GM23338 (cell line): Measurements from ENCODE around the gene CRTC1. TPM values are rescaled to one million over a fixed set of nuclear protein-coding genes. Genes with fewer than 3 reads are reported as not detected.

ENCODE experiments used
- ATAC-seq: fragments of 200-7000 bp; cut with Tn5 transposase; 3 replicates; pipeline ENCODE4 v1.9.1; 2020
- DNase-seq: peaks from one replicate; pipeline ENCODE4 v3.0.0-alpha.2; 2015; ENCODE audit warnings: low spot score
- H2AFZ ChIP-seq: fragments of 200-600 bp; sonication (generic); 2 replicates; pipeline ENCODE4 v1.8.0; 2016; ENCODE audit warnings: antibody characterized with exemption, mild to moderate bottlenecking, moderate library complexity
- H3F3A ChIP-seq: fragments of 200-600 bp; sonication (generic); replicated peaks from 2 replicates; pipeline ENCODE4 v1.8.0; 2017; ENCODE audit warnings: antibody characterized with exemption, mixed run types, low read depth
- H3K27ac ChIP-seq: fragments of 200-600 bp; sonication (generic); 2 replicates; pipeline ENCODE4 v1.6.1; 2016; ENCODE audit warnings: low read depth
- H3K27me3 ChIP-seq: fragments of 200-600 bp; sonication (generic); 2 replicates; pipeline ENCODE4 v1.8.0; 2016; ENCODE audit warnings: mild to moderate bottlenecking, mixed run types, moderate library complexity; ENCODE audit not compliant: insufficient read depth
- H3K36me3 ChIP-seq: fragments of 200-600 bp; sonication (generic); 2 replicates; pipeline ENCODE4 v1.8.0; 2016; ENCODE audit warnings: mild to moderate bottlenecking; ENCODE audit not compliant: insufficient read depth
- H3K4me1 ChIP-seq: fragments of 200-600 bp; sonication (generic); 2 replicates; pipeline ENCODE4 v1.8.0; 2016; ENCODE audit warnings: mild to moderate bottlenecking, moderate library complexity; ENCODE audit not compliant: insufficient read depth
- H3K4me2 ChIP-seq: fragments of 200-600 bp; sonication (generic); 2 replicates; pipeline ENCODE4 v1.7.1; 2017; ENCODE audit warnings: mixed run types
- H3K4me3 ChIP-seq: fragments of 200-600 bp; sonication (generic); 2 replicates; pipeline ENCODE4 v1.6.1; 2016; ENCODE audit warnings: mixed run types
- H3K79me2 ChIP-seq: fragments of 200-600 bp; sonication (generic); replicated peaks from 2 replicates; pipeline ENCODE4 v1.8.0; 2017; ENCODE audit warnings: mild to moderate bottlenecking; ENCODE audit not compliant: insufficient read depth
- H3K9me2 ChIP-seq: fragments of 200-600 bp; sonication (generic); 2 replicates; pipeline ENCODE4 v1.8.0; 2017; ENCODE audit not compliant: insufficient read depth
- H4K20me1 ChIP-seq: fragments of 200-600 bp; sonication (generic); replicated peaks from 2 replicates; pipeline ENCODE4 v1.8.0; 2017; ENCODE audit warnings: mild to moderate bottlenecking; ENCODE audit not compliant: insufficient read depth
- H3K27ac Mint-ChIP-seq: 2 replicates; pipeline ENCODE4 v1.8.0; 2020; ENCODE audit warnings: inconsistent platforms, mild to moderate bottlenecking, moderate library complexity, mixed read lengths
- H3K27me3 Mint-ChIP-seq: 3 replicates; pipeline ENCODE4 v1.8.0; 2022; ENCODE audit warnings: low read depth, mild to moderate bottlenecking, moderate library complexity, mixed read lengths, inconsistent platforms; ENCODE audit not compliant: insufficient read depth, poor library complexity
- H3K36me3 Mint-ChIP-seq: 3 replicates; pipeline ENCODE4 v1.8.0; 2021; ENCODE audit warnings: low read depth, mild to moderate bottlenecking, inconsistent platforms, moderate library complexity, mixed read lengths
- H3K4me1 Mint-ChIP-seq: 3 replicates; pipeline ENCODE4 v1.8.0; 2020; ENCODE audit warnings: mild to moderate bottlenecking, inconsistent platforms, mixed read lengths
- H3K4me3 Mint-ChIP-seq: 3 replicates; pipeline ENCODE4 v1.8.0; 2021; ENCODE audit warnings: moderate library complexity, mild to moderate bottlenecking, inconsistent platforms, mixed read lengths
- H3K9me3 Mint-ChIP-seq: 3 replicates; pipeline ENCODE4 v1.8.0; 2020; ENCODE audit warnings: moderate library complexity, mild to moderate bottlenecking, inconsistent platforms, mixed read lengths
- CREB1 ChIP-seq: fragments of 250-450 bp; sonication (Bioruptor Pico); IDR thresholded peaks from 2 replicates; pipeline ENCODE4 v1.5.0; 2020; ENCODE audit warnings: low read depth, mild to moderate bottlenecking, moderate library complexity
- CTCF ChIP-seq, 2 experiments: fragments of 200-600 bp in 1 of 2; sonication (generic) in 1 of 2; conservative IDR thresholded peaks; 2 replicates each; pipeline versions ENCODE4 v1.5.1 to v1.6.1; 2016 to 2017; ENCODE audit warnings: antibody characterized with exemption in 2 of 2, low read depth in 2 of 2, mild to moderate bottlenecking in 2 of 2, moderate library complexity in 1 of 2
- EZH2 ChIP-seq: fragments of 200-600 bp; sonication (generic); IDR thresholded peaks from one replicate; pipeline ENCODE4 v1.8.0; 2017; ENCODE audit warnings: antibody characterized with exemption, mild to moderate bottlenecking, low read depth; ENCODE audit not compliant: unreplicated experiment
- EZH2phosphoT487 ChIP-seq: fragments of 200-600 bp; sonication (generic); IDR thresholded peaks from one replicate; pipeline ENCODE4 v1.8.1; 2018; ENCODE audit warnings: antibody characterized with exemption; ENCODE audit not compliant: unreplicated experiment
- JUNB ChIP-seq: IDR thresholded peaks from one replicate; pipeline ENCODE4 v1.6.1; 2016; ENCODE audit warnings: antibody characterized with exemption; ENCODE audit not compliant: unreplicated experiment
- NANOG ChIP-seq: IDR thresholded peaks from 2 replicates; pipeline ENCODE4 v1.6.1; 2016; ENCODE audit warnings: antibody characterized with exemption, borderline replicate concordance
- POLR2AphosphoS5 ChIP-seq: IDR thresholded peaks from 2 replicates; pipeline ENCODE4 v1.6.1; 2016; ENCODE audit warnings: antibody characterized with exemption, low read depth
- STAT1 ChIP-seq: IDR thresholded peaks from one replicate; pipeline ENCODE4 v1.6.1; 2016; ENCODE audit warnings: antibody characterized with exemption; ENCODE audit not compliant: unreplicated experiment
- ZNF114 ChIP-seq: fragments of 250-450 bp; sonication (Bioruptor Pico); IDR thresholded peaks from 2 replicates; pipeline ENCODE4 v1.5.0; 2020; ENCODE audit warnings: mild to moderate bottlenecking, moderate library complexity
- ZNF331 ChIP-seq: fragments of 250-450 bp; sonication (Bioruptor Pico); IDR thresholded peaks from 2 replicates; pipeline ENCODE4 v1.5.0; 2020; ENCODE audit warnings: low read depth, mild to moderate bottlenecking, moderate library complexity
- polyA plus RNA-seq: library from polyadenylated mRNA; unstranded; fragments of >200 nt; fragmentation: Nextera tagmentation; extraction: Ambion mirVana; gene quantifications from 2 replicates; pipeline ENCODE4 v1.2.1, GENCODE V29; 2016
- total RNA-seq: library from RNA; depleted of rRNA; stranded (reverse); fragments of >200 nt; shearing (Covaris generic); gene quantifications from 2 replicates; pipeline ENCODE4 v1.2.3, GENCODE V29; 2014
- TF ChIP-seq, protein P1 (sequence below): IDR thresholded peaks from one replicate; pipeline ENCODE4 v1.6.1; 2018; ENCODE audit warnings: antibody characterized with exemption; ENCODE audit not compliant: unreplicated experiment
- TF ChIP-seq, protein P2 (sequence below): fragments of 250-450 bp; sonication (Bioruptor Pico); IDR thresholded peaks from 2 replicates; pipeline ENCODE4 v1.5.0; 2020; ENCODE audit warnings: mild to moderate bottlenecking, moderate library complexity
- TF ChIP-seq, protein P3 (sequence below): IDR thresholded peaks from 2 replicates; pipeline ENCODE4 v1.6.1; 2016; ENCODE audit warnings: antibody characterized with exemption

Gene CRTC1
- total and polyA plus RNA-seq, 2 experiments from 2014 or later, result 5.4 to 8.4 TPM

DNA sequence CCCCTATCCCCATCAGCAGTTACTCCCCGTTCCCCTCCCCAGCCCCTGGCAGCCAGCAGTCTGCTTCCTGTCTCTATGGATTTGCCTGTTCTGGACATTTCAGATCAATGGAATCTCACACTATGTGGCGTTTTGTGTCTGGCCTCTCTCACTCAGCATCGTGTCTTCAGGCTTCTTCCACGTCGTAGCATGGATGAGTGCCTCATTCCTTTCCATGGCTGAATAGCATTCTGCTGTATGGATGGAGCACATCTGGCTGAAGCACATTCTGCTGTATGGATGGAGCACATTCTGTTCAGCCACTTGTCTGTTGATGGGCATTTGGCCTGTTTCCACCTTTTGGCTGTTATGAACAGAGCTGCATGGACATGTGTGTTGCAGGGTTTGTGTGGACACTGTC, 29.5 kb downstream of the CRTC1 start:
- TF ChIP-seq ZNF114 (CRISPR knock-in tag), result no peak
- no peak for TF ChIP-seq CTCF (conservative IDR thresholded peaks at IDR 0.05; ENCODE audit: low read depth in 2 of 2)
- TF ChIP-seq POLR2AphosphoS5, result no peak
- TF ChIP-seq, protein P1, sequence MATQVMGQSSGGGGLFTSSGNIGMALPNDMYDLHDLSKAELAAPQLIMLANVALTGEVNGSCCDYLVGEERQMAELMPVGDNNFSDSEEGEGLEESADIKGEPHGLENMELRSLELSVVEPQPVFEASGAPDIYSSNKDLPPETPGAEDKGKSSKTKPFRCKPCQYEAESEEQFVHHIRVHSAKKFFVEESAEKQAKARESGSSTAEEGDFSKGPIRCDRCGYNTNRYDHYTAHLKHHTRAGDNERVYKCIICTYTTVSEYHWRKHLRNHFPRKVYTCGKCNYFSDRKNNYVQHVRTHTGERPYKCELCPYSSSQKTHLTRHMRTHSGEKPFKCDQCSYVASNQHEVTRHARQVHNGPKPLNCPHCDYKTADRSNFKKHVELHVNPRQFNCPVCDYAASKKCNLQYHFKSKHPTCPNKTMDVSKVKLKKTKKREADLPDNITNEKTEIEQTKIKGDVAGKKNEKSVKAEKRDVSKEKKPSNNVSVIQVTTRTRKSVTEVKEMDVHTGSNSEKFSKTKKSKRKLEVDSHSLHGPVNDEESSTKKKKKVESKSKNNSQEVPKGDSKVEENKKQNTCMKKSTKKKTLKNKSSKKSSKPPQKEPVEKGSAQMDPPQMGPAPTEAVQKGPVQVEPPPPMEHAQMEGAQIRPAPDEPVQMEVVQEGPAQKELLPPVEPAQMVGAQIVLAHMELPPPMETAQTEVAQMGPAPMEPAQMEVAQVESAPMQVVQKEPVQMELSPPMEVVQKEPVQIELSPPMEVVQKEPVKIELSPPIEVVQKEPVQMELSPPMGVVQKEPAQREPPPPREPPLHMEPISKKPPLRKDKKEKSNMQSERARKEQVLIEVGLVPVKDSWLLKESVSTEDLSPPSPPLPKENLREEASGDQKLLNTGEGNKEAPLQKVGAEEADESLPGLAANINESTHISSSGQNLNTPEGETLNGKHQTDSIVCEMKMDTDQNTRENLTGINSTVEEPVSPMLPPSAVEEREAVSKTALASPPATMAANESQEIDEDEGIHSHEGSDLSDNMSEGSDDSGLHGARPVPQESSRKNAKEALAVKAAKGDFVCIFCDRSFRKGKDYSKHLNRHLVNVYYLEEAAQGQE, result no peak
- TF ChIP-seq NANOG, result no peak
- no peak for TF ChIP-seq ZNF331 (CRISPR knock-in tag)
- TF ChIP-seq, protein P2, sequence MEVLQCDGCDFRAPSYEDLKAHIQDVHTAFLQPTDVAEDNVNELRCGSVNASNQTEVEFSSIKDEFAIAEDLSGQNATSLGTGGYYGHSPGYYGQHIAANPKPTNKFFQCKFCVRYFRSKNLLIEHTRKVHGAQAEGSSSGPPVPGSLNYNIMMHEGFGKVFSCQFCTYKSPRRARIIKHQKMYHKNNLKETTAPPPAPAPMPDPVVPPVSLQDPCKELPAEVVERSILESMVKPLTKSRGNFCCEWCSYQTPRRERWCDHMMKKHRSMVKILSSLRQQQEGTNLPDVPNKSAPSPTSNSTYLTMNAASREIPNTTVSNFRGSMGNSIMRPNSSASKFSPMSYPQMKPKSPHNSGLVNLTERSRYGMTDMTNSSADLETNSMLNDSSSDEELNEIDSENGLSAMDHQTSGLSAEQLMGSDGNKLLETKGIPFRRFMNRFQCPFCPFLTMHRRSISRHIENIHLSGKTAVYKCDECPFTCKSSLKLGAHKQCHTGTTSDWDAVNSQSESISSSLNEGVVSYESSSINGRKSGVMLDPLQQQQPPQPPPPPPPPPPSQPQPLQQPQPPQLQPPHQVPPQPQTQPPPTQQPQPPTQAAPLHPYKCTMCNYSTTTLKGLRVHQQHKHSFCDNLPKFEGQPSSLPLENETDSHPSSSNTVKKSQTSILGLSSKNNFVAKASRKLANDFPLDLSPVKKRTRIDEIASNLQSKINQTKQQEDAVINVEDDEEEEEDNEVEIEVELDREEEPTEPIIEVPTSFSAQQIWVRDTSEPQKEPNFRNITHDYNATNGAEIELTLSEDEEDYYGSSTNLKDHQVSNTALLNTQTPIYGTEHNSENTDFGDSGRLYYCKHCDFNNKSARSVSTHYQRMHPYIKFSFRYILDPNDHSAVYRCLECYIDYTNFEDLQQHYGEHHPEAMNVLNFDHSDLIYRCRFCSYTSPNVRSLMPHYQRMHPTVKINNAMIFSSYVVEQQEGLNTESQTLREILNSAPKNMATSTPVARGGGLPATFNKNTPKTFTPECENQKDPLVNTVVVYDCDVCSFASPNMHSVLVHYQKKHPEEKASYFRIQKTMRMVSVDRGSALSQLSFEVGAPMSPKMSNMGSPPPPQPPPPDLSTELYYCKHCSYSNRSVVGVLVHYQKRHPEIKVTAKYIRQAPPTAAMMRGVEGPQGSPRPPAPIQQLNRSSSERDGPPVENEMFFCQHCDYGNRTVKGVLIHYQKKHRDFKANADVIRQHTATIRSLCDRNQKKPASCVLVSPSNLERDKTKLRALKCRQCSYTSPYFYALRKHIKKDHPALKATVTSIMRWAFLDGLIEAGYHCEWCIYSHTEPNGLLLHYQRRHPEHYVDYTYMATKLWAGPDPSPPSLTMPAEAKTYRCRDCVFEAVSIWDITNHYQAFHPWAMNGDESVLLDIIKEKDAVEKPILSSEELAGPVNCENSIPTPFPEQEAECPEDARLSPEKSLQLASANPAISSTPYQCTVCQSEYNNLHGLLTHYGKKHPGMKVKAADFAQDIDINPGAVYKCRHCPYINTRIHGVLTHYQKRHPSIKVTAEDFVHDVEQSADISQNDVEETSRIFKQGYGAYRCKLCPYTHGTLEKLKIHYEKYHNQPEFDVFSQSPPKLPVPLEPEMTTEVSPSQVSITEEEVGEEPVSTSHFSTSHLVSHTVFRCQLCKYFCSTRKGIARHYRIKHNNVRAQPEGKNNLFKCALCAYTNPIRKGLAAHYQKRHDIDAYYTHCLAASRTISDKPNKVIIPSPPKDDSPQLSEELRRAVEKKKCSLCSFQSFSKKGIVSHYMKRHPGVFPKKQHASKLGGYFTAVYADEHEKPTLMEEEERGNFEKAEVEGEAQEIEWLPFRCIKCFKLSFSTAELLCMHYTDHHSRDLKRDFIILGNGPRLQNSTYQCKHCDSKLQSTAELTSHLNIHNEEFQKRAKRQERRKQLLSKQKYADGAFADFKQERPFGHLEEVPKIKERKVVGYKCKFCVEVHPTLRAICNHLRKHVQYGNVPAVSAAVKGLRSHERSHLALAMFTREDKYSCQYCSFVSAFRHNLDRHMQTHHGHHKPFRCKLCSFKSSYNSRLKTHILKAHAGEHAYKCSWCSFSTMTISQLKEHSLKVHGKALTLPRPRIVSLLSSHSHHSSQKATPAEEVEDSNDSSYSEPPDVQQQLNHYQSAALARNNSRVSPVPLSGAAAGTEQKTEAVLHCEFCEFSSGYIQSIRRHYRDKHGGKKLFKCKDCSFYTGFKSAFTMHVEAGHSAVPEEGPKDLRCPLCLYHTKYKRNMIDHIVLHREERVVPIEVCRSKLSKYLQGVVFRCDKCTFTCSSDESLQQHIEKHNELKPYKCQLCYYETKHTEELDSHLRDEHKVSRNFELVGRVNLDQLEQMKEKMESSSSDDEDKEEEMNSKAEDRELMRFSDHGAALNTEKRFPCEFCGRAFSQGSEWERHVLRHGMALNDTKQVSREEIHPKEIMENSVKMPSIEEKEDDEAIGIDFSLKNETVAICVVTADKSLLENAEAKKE (CRISPR knock-in tag), result no peak
- TF ChIP-seq EZH2, result no peak
- no peak for TF ChIP-seq JUNB
- TF ChIP-seq, protein P3, sequence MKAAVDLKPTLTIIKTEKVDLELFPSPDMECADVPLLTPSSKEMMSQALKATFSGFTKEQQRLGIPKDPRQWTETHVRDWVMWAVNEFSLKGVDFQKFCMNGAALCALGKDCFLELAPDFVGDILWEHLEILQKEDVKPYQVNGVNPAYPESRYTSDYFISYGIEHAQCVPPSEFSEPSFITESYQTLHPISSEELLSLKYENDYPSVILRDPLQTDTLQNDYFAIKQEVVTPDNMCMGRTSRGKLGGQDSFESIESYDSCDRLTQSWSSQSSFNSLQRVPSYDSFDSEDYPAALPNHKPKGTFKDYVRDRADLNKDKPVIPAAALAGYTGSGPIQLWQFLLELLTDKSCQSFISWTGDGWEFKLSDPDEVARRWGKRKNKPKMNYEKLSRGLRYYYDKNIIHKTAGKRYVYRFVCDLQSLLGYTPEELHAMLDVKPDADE, result no peak
- TF ChIP-seq CREB1, result no peak
- TF ChIP-seq EZH2phosphoT487, result no peak
- TF ChIP-seq STAT1, result no peak
- Histone ChIP-seq H3K79me2 (peaks cover 6% of the 10 kb centered on the region), H2AFZ (no peak overlapping the region), H3K27me3 (no peaks in the 10 kb centered on the region), H3K27ac (no peak overlapping the region), H3K4me1 (no peaks in the 10 kb centered on the region), H4K20me1 (peaks cover 5% of the 10 kb centered on the region; the same call in 1 of the 2 replicates), H3K4me2 (no peak overlapping the region), H3K4me3 (no peak overlapping the region), H3F3A (no peaks in the 10 kb centered on the region), H3K9me2 (no peaks in the 10 kb centered on the region), H3K36me3 (no peaks in the 10 kb centered on the region)
- H3K27ac Mint-ChIP-seq, result no peak overlapping the region
- no peak for ATAC-seq
- H3K4me1 Mint-ChIP-seq, result peaks cover 9% of the 10 kb centered on the region
- H3K9me3 Mint-ChIP-seq, result no peaks in the 10 kb centered on the region
- H3K36me3 Mint-ChIP-seq, result no peaks in the 10 kb centered on the region
- no peak overlapping the region for H3K4me3 Mint-ChIP-seq
- H3K27me3 Mint-ChIP-seq, result peaks cover 14% of the 10 kb centered on the region
- DNase-seq, result no peak
